HepG2 (cell line): ENCODE data around the gene CTXN1. TPM values are rescaled to one million over a fixed set of nuclear protein-coding genes. Genes with fewer than 3 reads are reported as not detected.

Experiments
- CHD2 ChIP-seq: IDR thresholded peaks from 2 replicates; pipeline ENCODE4 v1.6.1; 2011; ENCODE audit warnings: low read depth, low read length, improper control_type of control experiment
- REPIN1 ChIP-seq: sonication (generic); formaldehyde crosslinking; IDR thresholded peaks from 2 replicates; pipeline ENCODE4 v1.8.0; 2022; ENCODE audit warnings: missing genetic modification reagents, low read depth, mild to moderate bottlenecking, borderline replicate concordance
- ZNF407 ChIP-seq: sonication (generic); formaldehyde crosslinking; IDR thresholded peaks from one replicate; pipeline ENCODE4 v1.5.1; 2020; ENCODE audit warnings: mild to moderate bottlenecking, missing genetic modification reagents; ENCODE audit errors: not compliant biosample characterization
- ZNF790 ChIP-seq: sonication (generic); formaldehyde crosslinking; IDR thresholded peaks from 2 replicates; pipeline ENCODE4 v1.8.0; 2022; ENCODE audit warnings: missing genetic modification reagents, mild to moderate bottlenecking, borderline replicate concordance
- polyA plus RNA-seq, 8 experiments: library from polyadenylated mRNA; depleted of rRNA in 3 of 8; stranded (reverse) in 7 of 8; unstranded in 1 of 8; fragments of >200 nt; fragmentation: Illumina TruSeq in 4 of 8; extraction: Trizol in 4 of 8; gene quantifications; 2 replicates each; pipeline versions ENCODE4 v1.2.1 to v1.2.3, GENCODE V29; 2011 to 2016; ENCODE audit warnings: low read depth in 4 of 8, missing spikeins in 1 of 8, mixed read lengths in 1 of 8; ENCODE audit not compliant: insufficient read depth in 1 of 8
- total RNA-seq, 5 experiments: library from RNA; depleted of rRNA; stranded (reverse); fragments of >200 nt; fragmentation: Illumina TruSeq; extraction: Trizol; gene quantifications; 2 replicates each; pipeline ENCODE4 v1.2.3, GENCODE V29; 2016; ENCODE audit warnings: low read depth in 1 of 5
- TF ChIP-seq, protein P1 (sequence below): sonication (generic); formaldehyde crosslinking; IDR thresholded peaks from 2 replicates; pipeline ENCODE4 v1.8.1; 2022; ENCODE audit warnings: mild to moderate bottlenecking, missing genetic modification reagents

Gene CTXN1
- total and polyA plus RNA-seq, 2 of the 13 experiments (the other 11 are each of a cell fraction or from before 2014, with no cell fraction given) = 0.11 TPM; not detected in 1

DNA sequence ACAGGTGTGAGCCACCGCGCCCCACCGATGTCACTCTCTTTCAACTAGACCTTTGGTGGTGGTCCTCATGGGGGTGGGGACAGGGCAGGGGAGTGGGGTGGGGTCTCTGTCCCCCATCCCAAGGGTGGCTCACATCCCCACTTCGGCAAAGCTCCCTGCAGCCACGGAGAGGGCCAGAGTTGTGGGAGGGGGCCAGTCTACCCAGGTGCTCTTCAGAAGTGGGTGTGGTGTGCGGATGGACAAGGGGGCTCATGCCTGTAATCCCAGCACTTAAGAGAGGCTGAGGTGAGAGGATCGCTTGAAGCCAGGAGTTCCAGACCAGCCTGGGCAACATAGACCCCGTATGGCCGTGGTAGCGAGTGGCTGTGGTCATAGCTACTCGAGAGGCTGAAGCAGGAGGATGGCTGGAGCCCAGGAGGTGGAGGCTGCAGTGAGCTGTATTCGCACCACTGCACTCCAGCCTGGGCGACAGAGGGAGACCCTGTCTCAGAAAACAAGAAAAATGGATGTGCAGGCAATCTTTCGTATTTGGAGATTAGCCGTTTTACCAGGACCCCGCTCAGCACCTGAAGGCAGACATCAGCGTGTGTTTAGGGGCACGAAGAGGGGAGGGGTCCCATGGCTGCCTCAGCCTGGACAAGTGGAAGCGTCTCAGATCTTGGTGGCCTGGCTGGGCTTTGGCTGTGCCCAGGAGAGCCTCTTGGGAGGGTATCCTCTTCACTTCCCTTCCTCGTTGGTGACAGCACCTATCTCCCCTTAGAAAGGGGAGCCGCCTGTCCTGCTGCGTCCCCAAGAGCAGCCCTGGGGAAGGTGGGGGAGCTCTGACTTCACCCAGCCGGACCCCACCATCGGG, 10.5 kb downstream of the CTXN1 start (continued):
- TF ChIP-seq ZNF407 (CRISPR knock-in tag) (no peak), CHD2 (no peak), REPIN1 (CRISPR knock-in tag) (0 out of 2 replicates have a peak, but pooled peaks have one; percentile 8), ZNF790 (CRISPR knock-in tag) (0 out of 2 replicates have a peak, but pooled peaks have one; percentile 5)
- TF ChIP-seq, protein P1, sequence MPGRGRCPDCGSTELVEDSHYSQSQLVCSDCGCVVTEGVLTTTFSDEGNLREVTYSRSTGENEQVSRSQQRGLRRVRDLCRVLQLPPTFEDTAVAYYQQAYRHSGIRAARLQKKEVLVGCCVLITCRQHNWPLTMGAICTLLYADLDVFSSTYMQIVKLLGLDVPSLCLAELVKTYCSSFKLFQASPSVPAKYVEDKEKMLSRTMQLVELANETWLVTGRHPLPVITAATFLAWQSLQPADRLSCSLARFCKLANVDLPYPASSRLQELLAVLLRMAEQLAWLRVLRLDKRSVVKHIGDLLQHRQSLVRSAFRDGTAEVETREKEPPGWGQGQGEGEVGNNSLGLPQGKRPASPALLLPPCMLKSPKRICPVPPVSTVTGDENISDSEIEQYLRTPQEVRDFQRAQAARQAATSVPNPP (CRISPR knock-in tag) = no peak; the same call in 1 of the 2 replicates
